GM21367 (cell line): ENCODE measurements around the gene MRPL11.
"Not testable (repeated sequence)": the region's sequence is repeated elsewhere in the genome, so short reads cannot be mapped to it uniquely, and the experiment has no call there.

Experiments
- ATAC-seq: cut with Tn5 transposase; IDR thresholded peaks from one replicate; pipeline ENCODE4 v1.9.1; 2021; ENCODE audit not compliant: unreplicated experiment

MRPL11 gene

DNA sequence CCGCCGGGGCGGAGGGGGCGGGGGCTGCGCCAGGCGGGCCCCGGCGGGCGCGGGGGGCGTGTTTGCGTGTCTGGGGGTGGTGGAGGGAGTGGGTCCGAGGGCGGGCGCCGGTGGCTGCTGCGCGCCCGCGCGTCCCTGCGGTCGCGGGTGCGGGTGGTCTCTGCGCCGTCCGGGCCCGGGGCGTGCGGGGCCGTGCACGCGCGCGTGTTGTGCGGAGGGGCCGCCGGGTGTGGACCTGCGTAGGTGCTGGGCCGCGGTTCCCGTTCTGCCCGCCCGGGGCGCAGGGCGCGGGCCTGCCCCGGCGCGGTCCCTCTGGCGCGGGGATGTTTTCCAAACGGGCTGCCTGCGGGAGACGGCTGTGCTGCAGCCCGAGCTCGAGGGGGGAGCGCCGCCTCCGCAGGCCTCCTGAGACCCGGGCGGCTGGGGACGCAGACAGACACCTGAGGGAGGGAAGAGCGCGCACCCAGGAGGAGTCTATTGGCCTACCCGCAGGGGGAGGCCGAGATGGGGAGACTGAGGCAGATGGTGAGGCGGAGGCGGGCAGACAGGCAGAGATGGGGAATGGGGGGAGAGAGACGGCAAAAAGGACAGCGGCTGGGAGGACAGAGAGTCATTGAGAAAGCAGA is 28.5 kb upstream of the MRPL11 start:
- peak; percentile 26 for ATAC-seq

DNA sequence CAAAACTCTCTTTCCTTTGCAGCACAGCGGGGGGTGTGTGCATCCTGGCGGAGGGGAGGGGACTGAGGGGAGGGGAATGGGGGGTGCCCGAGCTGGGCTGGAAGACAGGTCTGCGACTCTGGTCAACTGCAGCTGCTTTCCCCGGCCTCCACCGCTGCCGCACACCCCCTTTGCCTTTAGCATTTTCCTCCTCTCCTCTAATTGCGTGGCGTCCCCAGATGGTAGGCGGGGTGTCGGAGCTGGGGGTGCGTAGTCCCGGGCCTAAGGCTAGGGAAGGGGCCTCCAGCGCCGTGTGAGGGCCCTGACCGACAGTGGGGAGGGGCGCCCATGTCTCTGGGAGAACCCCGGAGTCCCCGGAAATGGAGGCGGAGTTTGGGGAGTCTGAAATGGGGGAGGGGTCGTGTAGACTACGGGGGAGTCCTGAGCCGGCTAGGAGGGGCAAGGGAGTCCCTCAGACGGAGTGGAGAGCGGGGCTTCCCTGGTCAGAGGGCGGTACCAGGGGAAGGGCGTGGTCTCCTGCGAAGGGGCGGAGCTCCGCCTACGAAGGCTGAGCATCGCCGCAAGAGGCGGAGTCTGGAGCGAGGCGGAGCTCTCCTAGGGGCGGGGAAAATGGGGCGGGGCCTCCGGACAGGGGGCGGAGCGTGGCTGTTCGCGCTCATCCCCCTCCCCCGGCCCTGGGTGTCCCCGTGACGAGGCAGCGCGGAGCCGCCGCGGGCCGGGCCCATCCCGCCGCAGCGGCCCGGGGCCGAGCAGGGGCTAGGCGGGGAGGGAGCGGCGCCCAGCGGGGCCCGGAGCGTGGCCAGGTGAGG is 27.8 kb upstream of the MRPL11 start, which contains the start of gene PELI3:
Gene PELI3 (plus strand): TSS at position 681 of the 809 bp plus-strand sequence. CDS start 1,224 bp downstream, outside the sequence.
- peak; percentile 54 for ATAC-seq

DNA sequence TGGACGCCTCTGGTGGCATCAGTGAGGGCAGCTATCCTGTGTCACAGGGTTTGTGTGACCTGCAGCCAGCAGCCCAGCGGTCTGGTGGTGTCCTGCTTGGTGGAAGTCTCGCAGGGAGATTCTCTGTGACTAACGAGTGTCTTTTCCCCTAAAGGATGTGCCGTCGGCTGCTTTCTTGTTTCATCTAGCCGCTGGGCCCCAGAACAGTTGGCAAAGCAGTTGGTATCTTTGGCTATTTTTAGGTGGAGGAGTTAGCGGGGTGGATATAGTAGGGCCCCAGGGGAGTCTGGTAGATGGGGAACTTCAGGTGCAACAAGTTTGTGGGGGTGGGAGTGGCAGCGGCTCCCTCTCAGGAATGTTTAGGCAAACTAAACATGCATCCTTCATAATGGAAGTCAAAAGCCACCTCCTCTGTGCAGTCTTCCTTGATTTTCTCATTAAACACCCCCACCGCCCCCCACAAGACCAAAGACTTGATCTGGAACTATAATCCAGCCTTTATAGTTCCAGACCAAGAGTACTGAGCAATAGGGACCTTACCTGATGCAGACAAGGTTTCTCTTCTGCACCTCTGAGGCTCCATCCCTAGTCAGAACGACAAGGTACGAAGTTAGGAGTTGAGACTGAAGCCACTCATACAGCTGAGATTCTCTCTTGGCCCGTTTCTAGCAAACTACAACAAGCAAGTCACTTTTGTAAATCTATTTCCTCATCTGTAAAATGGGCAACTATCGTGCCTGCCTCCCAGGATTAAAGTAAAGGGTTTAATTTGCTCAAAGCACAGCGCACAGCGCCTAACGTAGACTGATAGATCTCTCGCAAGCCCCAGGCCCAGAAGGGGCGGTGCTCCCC is 27.0 kb upstream of the MRPL11 start:
- no peak for ATAC-seq

DNA sequence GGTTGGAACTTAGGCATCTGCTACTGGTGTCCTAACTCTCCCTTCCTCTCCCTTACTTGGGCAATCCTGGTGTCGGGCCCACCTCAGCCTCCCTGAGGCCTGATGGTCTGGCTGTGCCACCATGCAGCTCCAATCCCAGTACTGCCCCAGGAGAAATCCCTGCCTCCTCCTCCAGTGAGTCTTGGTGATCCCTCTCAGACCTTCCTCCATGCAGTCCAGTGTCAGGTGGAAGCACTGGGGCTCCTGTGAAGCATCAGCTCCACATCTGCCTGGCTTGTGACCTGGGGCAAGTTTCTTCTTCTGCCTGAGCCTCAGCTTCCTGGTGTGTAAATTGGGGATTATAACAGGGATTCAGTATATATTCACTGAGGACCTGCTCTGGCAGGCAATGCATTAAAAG is 26.3 kb upstream of the MRPL11 start:
- no peak for ATAC-seq

DNA sequence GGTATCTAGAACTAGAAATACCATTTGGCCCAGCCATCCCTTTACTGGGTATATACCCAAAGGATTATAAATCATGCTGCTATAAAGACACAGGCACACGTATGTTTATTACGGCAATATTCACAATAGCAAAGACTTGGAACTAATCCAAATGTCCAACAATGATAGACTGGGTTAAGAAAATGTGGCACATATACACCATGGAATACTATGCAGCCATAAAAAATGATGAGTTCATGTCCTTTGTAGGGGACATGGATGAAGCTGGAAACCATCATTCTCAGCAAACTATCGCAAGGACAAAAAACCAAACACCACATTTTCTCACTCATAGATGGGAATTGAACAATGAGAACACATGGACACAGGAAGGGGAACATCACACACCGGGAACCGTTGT is 25.5 kb upstream of the MRPL11 start:
- not testable (repeated sequence) for ATAC-seq

DNA sequence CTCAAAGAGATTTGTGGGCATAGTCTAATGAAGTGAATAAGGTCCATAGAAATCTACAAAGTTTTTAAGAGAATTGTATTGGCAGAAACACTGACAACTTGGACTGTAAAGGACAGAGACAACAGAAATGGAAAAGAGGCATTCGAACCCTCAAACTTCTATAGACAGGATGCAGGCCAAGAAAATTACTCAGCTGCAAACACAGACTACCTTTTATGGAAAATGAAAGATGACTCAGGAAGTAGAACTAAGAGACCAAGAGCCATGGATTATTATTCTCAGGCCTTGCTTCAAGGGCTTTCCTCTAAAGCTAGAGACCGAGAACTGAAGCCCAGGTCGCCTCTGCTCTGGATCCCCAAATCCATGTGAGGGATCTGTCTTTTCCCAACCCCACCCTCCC is 24.3 kb upstream of the MRPL11 start:
- no peak for ATAC-seq

DNA sequence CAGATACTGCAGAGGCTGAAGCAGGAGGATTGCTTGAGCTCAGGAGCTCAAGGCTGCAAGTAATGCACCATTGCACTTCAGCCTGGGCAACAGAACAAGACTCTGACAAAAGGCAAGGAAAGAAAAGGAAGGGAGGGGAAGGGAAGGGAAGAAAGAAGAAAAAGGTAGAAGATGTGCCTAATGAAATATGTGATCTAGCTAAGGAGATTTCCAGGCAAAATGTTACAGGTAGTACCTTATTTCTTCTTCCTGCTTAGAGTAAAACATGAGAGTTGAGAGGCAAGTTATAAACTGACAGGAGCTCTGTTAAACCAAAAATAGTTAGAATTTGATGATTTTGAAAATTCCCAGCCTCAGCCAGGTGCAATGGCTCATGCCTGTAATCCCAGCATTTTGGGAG is 23.4 kb upstream of the MRPL11 start:
- no peak for ATAC-seq

DNA sequence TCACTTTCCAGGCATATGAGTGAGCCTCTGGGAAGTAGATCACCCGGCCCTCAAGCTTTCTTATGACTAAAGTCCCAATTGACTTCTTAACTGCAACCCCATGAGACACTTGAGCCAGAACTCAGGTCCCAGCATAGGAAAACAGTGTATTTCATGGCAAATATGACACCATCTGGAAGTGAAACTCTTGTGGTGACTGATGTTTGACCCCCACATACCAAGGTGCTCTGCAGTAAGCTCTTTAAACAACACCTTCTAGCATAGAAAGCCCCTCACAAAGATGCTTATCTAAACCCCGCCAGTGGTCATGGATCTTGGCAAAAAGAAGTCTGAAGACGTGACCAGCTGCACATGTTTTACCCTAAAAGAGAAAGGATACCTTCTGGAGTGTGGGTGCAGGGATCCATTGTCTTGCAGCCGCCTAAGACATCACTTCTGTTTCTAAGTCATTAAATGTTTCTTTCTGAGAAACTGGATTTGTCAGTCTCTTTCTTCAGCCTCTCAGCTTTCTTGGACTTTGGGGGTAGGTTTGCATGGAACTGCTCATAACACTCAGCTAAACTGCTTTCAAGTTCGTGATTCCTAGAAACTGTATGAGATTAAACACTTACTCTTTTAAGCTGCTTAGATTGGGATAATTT is 20.6 kb upstream of the MRPL11 start:
- no peak for ATAC-seq

DNA sequence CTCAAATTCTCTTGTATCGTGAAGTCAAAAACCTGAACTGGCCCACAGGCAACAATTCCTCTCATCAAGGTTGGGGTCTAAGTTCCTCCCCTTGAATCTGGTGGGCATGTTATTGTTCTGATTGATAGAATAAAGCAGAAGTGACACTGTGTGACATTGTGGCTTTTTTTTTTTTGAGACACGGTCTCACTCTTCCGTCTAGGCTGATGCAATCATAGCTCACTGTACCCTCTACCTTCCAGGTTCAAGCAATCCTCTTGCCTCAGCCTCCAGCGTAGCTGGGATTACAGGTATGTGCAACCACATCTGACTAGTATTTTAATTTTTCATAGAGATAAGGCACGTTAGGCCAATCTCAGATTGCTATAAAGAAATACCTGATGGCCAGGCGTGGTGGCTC is 19.2 kb upstream of the MRPL11 start:
- no peak for ATAC-seq

DNA sequence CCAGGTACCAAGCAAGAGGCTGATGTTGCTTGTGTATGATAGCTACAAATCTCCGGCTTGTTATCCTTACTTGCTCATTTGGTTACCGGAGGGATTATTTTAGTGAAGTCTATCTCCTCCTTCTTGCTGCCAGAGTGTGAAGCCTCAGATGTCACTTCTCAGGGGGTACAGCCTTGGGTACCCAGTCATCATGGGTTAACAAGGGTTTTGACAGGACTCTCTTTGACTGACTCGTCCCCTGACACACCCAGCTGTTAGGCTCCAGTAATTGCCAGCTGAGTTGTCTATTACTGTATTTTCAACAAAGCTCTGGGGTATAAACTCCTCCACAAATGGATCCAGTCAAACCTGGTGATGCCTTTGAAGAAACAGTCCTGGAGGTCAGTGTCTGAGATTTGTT is 16.2 kb upstream of the MRPL11 start:
- ATAC-seq, result no peak

DNA sequence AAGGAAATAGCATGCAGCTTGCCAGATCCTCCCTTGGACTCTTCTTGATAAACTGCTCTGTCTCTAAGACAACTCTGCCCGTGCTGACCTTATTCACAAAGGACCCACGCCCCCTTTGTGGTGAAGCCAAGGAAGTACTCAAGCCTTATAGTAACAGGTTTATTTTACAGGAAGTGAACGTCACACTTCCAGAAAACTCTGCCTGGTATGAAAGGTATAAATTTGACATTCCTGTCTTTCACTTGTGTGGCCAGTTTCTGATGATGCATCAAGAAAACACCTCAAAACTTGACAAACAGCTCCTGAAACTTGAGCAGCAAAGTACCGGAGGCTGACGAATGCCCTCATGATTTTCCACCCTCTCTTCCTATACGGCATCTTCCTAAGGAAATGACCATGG is 15.6 kb upstream of the MRPL11 start:
- no peak for ATAC-seq

DNA sequence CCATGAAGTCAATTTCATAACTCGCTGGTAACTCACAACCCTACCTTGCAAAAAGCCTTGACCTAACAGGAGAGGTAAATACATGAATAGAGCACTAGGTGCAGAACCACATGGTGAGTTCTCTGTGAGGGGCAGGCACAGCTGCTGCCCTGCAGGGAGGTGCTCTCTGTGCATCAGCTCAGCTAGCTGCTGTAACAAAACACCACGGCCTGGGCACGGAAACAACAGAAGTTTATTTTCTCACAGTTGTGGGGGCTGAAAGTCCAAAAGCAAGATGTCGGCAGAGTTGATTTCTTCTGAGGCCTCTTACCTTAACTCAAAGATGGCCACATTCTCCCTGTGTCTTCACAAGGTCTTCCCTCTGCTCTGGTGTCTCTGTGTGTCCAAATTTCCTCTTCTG is 13.0 kb upstream of the MRPL11 start:
- no peak for ATAC-seq

DNA sequence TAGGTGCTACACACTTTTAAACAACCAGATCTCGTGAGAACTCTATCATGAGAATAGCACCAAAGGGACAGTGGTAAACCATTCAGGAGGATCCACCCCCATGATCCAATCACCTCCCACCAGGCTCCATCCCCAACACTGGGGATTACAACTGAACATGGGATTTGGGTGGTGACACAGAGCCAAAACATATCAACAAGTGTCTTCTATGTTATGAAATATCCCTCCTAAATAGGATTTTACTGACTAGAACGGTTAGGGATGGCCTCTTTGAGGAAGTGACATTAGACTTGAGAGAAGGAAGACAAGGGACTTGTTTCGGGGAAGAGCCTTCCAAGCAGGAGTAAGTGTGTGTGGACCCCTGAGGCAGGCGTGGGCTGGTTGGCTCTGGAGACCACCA is 11.9 kb upstream of the MRPL11 start:
- ATAC-seq, result no peak

DNA sequence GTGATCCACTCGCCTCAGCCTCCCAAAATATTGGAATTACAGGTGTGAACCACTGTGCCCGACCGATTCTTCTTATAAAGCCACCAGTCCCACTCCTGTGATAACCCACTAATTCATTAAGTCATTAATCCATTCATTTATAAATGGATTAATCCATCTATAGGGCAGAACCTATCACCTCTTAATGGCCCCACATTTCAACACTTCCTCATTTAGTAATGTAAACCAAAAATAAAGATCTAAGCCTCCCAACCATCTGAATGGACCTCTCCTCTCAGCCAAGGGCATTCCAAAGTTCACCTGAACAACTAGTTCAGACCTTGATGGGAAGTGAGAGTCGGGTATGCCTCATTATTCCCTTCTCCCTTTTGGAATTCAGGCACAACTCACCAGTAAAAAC is 9.9 kb upstream of the MRPL11 start:
- no peak for ATAC-seq

DNA sequence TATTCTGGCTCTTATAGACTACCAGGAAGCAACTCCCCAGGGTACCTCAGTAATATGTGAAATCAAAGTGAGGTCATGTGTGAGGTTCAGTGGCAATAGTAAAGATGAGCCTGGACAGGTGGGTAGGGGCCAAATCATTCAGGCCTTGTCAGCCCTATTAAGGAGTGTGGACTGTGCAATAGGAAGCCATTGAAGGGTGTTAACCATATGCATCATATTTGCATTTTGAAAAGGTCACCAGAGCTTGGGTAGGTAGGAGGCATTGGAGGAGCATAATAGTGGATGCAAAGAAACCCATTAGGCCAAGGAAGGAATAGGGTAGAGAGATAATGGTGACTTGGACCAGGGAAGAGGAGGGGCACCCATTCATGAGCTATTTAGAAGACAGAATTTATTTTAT is 8.4 kb upstream of the MRPL11 start:
- no peak for ATAC-seq

DNA sequence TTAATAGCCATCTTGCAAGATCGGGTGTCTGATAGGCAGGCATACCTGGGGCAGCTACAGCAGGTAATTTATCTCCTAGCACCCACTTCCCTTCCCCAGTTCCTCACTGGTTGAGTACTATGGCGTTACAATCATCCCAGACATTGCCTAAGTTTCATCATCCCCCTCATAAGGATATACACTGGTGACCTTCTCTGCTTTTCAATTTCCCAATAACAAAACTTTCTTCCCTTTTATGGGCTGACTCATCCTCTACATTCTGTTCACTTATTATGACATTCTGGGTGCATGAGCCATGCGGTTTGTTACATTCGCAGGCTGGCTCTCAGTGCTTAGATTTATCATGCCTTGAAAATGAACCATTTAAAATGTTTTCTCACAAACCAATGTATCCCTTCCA is 5.0 kb upstream of the MRPL11 start:
- no peak for ATAC-seq

DNA sequence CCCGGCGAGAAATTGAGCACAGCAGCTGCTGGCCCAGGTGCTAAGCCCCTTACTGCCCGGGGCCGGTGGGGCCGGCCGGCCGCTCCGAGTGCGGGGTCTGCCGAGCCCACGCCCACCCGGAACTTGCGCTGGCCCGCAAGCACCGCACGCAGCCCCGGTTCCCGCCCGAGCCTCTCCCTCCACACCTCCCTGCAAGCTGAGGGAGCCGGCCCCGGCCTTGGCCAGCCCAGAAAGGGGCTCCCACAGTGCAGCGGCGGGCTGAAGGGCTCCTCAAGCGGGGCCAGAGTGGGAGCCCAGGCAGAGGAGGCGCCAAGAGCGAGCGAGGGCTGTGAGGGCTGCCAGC is 2.3 kb upstream of the MRPL11 start:
- ATAC-seq, result not testable (repeated sequence)

DNA sequence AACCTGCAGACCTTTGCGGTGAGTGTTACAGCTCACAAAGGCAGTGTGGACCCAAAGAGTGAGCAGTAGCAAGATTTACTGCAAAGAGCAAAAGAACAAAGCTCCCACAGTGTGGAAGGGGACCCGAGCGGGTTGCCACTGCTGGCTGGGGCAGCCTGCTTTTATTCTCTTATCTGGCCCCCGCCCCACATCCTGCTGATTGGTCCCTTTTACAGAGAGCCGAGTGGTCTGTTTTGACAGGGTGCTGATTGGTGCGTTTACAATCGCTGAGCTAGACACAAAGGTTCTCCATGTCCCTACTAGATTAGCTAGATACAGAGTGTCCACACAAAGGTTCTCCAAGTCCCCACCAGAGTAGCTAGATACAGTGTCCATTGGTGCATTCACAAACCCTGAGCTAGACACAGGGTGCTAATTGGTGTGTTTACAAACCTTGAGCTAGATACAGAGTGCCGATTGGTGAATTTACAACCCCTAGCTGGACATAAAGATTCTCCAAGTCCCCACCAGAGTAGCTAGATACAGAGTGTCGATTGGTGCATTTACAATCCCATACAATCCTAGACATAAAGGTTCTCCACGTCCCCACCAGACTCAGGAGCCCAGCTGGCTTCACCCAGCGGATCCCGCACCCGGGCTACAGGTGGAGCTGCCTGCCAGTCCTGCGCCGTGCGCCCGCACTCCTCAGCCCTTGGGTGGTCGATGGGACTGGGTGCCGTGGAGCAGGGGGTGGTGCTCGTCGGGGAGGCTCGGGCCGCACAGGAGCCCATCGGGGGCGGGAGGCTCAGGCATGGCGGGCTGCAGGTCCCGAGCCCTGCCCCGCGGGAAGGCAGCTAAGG is 1.7 kb upstream of the MRPL11 start:
- not testable (repeated sequence) for ATAC-seq

DNA sequence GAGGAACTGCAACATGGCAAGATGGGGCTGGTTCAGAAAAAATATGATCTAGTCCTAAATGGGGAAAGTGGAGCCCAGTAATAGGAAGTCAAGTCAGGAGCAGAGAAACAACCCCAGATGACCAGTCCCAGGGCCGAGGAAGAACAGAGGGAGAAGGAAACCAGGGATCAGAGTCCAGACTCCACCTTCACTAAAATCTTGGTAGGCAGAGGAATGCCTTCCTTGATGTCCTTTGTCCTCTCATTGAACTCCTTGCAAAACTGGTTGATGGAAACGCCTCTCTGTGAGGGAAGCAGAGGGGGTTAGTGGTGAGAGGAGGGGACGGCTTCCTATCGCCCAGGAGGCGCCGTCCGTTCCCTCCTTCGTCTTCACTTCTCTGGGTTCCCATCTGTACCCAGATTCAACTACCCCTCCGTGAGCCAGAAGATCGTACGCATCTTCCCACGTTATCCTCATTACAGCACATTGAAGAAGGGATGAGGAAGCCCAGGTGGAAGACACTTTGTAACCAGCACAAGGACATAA is 607 bp downstream of the MRPL11 start:
- ATAC-seq, result no peak

DNA sequence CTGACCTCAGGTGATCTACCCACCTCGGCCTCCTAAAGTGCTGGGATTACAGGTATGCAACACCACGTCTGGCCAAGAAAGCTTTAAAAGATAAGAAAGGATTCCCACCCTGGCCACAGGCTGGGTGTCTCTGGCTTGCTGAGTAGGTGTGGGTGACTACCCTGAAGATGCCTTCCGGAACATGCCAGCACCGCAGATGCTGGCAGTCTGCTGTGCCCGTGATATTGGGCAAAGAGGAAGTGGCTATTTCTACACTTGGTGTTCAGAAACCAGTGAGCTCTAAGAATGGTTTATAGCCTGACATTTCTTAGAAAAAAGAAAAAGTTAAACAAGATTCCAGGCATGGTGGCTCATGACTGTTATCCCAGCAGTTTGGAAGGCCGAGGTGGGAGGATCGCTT is 6.1 kb downstream of the MRPL11 start:
- ATAC-seq, result no peak
